ENCODE results near the gene COPG1.
"Not testable (repeated sequence)": the region's sequence is repeated elsewhere in the genome, so short reads cannot be mapped to it uniquely, and the experiment has no call there.

COPG1 gene

DNA sequence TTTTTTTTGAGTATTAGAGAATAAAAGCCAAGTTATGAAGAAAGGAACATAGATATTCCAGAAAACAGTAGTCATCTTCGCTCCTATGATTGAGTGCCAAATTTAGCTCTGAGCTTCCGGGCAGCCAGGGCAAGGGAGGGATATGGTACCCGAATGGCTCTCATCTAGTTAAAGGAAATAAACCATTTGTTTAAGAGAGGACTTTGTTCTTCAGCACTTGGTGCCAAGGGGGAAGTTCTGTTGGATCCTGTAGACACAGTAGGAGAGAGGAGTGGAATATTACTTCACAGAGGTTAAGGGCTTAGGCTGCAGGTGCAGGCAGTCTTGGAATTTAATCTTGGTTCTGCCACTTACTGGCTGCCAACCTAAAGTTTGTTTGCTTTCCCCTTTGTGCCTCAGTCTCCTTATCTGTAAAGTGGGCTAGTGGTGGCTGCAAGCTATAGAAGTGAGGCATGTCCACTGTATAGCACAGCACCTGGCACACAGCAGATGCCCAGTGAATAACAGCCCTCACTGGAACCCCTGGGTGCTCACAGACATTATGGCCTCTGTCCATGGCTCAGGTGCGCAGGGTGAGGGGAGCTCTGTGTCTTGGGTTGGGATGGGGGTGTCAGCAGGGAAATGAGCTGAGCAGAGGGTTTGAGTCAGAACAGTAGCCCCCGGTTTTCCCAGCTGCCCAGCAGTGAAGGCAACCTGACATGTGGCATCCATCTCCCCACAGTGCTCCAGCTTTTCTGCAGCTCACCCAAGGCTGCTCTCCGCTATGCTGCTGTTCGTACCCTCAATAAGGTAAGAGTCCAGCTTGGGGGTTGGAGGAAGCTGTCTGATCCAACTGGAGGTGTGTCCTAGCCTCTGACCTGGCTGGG lies 10.4 kb downstream of the COPG1 start:
- H3K4me3 ChIP-seq (ENCODE audit: low read depth, low read length) = no peak overlapping the region
- TF ChIP-seq CTCF (IDR thresholded peaks at IDR 0.05; ENCODE audit: low read depth, low read length) = no peak

DNA sequence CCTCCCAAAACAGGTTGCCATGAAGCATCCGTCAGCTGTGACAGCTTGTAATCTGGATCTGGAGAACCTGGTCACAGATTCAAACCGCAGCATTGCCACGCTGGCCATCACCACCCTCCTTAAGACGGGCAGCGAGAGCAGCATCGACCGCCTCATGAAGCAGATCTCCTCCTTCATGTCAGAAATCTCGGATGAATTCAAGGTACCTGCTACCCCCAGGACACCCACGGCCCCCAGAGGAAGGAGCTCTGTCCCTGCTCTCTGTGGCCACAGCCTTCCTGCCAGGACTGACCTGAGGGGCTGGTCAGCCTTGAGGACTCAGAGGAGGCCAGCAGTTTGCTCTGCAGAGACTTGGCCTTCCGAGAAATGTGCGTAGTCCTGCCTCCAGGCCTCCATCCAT lies 11.2 kb downstream of the COPG1 start:
- no peak for TF ChIP-seq CTCF (IDR thresholded peaks at IDR 0.05; ENCODE audit: low read depth, low read length)

DNA sequence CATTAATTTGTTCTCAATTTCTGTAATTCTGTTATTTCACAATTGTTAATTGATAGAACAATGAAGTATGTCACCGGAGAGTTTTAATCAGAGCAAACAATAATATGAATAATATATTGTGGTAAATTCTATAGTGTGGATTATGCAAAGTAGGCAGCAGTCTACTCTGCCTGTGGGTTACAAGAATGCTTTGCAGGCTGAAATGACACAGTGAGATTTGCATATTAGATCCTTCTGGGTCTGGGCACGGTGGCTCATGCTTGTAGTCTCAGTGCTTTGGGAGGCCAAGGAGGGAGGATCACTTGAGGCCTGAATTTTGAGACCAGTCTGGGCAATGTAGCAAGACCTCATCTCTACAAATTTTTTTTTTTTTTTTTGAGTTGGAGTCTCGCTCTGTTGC lies 12.5 kb downstream of the COPG1 start:
- H3K4me3 ChIP-seq (ENCODE audit: low read depth, low read length) = no peak overlapping the region
- TF ChIP-seq CTCF (IDR thresholded peaks at IDR 0.05; ENCODE audit: low read depth, low read length) = no peak

More for the DNA sequence above, 11.2 kb downstream of the COPG1 start:
- no peak overlapping the region for H3K4me3 ChIP-seq (ENCODE audit: low read depth, low read length)

DNA sequence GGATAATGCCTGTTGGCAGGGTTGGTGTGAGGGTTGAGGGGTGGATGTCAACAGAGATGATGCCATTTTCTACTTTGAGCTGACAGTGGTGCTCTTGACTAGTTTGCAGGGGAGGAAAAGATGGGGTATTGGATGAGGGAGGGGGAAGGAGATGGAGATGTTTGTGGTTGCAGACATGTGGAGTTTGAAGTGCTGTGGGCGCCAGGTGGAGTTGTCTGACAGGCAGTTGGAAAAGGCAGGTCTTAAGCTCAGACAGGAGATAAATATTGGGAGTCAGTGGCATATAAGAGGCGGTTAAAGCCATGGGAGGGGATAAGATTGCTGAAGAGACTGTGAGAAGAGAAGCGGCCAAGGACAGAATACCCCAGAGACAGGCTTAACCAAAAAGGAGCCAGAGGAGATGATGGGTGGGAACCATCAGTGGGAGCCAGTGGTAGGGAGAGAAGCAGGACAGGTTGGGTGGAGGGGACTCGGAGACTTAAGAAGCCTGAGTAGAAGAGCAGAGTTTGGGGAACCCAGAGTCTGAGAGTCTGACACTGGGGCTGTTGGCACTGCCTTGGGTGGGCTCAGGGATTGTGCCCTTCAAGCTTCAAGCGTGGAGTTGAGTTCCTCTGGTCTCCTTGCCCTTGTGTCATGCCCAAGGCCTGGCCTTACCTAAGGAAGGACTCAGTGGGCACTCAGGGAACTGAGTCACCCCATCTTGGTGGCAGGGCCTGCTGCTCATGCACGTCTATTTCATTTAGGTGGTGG lies 13.9 kb downstream of the COPG1 start:
- no peak for TF ChIP-seq CTCF (IDR thresholded peaks at IDR 0.05; ENCODE audit: low read depth, low read length)
- no peak overlapping the region for H3K4me3 ChIP-seq (ENCODE audit: low read depth, low read length)

- H3K4me3 ChIP-seq (ENCODE audit: low read depth, low read length) = not testable (repeated sequence)
Measured at GRCh38 chr3:129264994-129265393, 15.6 kb downstream of the COPG1 start.

GRCh38 chr3:129266651-129267050 lies 17.2 kb downstream of the COPG1 start:
- no peak for TF ChIP-seq CTCF (IDR thresholded peaks at IDR 0.05; ENCODE audit: low read depth, low read length)
- H3K4me3 ChIP-seq (ENCODE audit: low read depth, low read length) = no peak overlapping the region

GRCh38 chr3:129268396-129268795 lies 19.0 kb downstream of the COPG1 start:
- no peak overlapping the region for H3K4me3 ChIP-seq (ENCODE audit: low read depth, low read length)
- TF ChIP-seq CTCF (IDR thresholded peaks at IDR 0.05; ENCODE audit: low read depth, low read length) = no peak

All from WI38 (cell line).